Gastrocnemius medialis (tissue), 4 donors: ENCODE data around the gene FGD4.

Experiments
- CTCF ChIP-seq, 5 experiments: fragments of 450-650 bp in 3 of 5; fragments of 200-600 bp in 2 of 5; sonication (generic) in 2 of 5; IDR thresholded peaks in 4 of 5; conservative IDR thresholded peaks in 1 of 5; 1 replicate in 4 of 5; 2 replicates in 1 of 5; pipeline ENCODE4 v1.5.1; 2016 to 2019; ENCODE audit warnings: antibody characterized with exemption in 5 of 5, mild to moderate bottlenecking in 3 of 5, moderate library complexity in 3 of 5
- POLR2A ChIP-seq, 2 donors: fragments of 450-650 bp; IDR thresholded peaks; one replicate each; pipeline ENCODE4 v1.6.1; 2017; ENCODE audit warnings: antibody characterized with exemption in 2 of 2, mild to moderate bottlenecking in 2 of 2, moderate library complexity in 2 of 2

GRCh38 chr12:32499048-32499447 is 99.7 kb downstream of the FGD4 start:
- TF ChIP-seq CTCF (IDR thresholded peaks at IDR 0.05 in 4 of 5, conservative IDR thresholded peaks at IDR 0.05 in 1 of 5): no peak
- TF ChIP-seq POLR2A (IDR thresholded peaks at IDR 0.05): no peak
